GM19395 (cell line): ENCODE measurements around the gene UBFD1.
"Not testable (repeated sequence)": the region's sequence is repeated elsewhere in the genome, so short reads cannot be mapped to it uniquely, and the experiment has no call there.

Experiments used
- ATAC-seq: cut with Tn5 transposase; IDR thresholded peaks from one replicate; pipeline ENCODE4 v1.9.1; 2021; ENCODE audit warnings: mild to moderate bottlenecking, moderate library complexity; ENCODE audit not compliant: unreplicated experiment

Gene UBFD1

DNA sequence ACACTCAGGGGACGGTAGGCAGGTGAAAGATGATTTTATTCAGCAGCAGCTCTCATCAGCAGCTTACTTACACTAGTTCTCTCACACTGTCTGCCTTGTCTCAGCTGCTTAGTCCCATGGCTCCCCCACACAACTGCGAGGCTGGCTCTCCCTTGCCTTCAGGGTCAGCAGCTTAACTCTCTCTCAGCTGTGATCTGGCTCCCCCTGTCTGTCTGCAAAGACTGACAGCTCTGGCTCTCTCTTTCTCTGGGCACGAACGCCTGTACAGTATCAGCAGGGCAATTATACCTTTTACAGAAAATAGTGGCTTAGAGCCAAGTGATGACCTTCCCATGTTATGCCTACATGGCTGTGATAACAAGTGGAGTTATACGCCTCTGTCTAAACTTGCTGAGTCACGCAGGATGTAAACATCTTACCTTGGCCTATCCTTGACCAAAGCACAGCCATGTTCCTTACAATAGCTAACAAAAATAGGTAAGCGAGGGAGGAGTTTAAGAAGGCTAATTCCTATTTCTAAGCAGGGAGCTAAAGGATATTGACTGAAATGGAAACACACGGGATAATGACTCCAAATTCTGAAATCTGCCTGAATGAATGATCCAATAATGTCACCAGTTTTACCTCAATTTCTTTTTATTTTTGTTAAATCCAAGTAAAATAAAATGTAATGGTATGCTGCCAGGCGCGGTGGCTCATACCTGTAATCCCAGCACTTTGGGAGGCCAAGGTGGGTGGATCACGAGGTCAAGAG is 39.7 kb downstream of the UBFD1 start:
- no peak for ATAC-seq

DNA sequence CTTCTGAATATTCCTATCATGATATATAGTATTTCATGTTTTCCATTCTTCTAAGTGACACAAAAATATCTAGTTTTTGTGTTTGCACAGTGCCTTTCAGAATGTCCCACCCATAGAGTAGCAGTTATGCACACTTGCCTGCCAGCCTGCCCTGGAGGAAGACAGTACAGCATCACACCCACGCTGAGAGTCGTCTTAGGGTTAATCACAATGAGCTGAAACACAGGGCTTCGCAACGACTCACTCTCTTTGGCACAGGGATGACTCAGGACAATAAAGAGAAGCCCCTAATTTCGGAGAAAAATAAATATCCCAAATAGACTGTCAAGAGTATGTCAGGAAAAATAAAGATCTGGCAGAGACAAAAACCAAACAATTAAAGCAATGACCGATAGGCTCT is 50.2 kb downstream of the UBFD1 start:
- ATAC-seq, result no peak

DNA sequence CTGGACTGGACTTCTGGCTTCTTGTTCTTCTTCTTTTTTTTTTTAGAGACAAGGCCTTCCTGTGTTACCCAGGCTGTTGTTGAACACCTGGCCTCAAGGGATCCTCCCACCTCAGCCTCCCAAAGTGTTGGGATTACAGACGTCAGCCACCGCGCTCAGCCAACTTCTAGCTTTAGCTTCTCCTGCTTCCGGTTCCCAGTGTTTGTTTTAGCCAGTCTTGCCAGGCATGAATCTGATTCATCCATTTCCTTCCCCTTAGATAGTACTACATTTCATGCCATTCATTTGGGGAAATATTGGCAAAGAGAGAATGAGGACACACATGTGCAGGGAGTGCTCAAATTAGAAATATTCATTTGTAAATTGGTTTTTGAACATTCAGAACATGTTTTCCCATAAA is 50.7 kb downstream of the UBFD1 start:
- no peak for ATAC-seq

DNA sequence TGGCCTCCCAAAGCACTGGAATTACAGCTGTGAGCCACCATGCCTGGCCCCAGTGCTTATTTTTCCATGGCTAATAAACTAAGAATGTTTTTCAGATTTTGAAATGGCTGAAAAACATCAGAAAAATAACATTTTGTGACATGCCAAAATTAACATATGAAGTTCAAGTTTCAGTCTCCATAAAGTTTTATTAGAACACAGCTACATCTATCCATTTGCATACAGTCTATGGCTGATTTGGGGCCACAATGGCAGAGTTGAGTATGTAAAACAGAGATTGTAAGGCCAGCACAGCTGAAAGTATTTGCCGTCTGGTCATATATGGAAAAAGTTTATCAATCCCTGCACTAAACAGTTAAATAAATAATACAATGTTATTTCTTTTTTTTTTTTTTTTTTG is 52.4 kb downstream of the UBFD1 start:
- ATAC-seq, result no peak

DNA sequence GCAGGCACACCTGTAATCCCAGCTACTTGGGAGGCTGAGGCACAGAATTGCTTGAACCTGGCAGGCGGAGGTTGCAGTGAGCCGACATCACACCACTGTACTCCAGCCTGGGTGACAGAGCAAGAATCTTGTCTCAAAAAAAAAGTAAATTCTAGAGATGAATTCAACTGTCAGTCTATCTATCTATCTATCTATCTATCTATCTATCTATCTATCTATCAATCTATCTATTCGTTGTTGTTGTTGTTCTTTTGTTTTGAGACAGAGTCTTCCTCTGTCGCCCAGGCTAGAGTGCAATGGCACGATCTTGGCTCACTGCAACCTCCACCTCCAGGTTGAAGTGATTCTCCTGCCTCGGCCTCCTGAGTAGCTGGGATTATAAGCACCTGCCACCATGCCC is 53.4 kb downstream of the UBFD1 start:
- not testable (repeated sequence) for ATAC-seq

DNA sequence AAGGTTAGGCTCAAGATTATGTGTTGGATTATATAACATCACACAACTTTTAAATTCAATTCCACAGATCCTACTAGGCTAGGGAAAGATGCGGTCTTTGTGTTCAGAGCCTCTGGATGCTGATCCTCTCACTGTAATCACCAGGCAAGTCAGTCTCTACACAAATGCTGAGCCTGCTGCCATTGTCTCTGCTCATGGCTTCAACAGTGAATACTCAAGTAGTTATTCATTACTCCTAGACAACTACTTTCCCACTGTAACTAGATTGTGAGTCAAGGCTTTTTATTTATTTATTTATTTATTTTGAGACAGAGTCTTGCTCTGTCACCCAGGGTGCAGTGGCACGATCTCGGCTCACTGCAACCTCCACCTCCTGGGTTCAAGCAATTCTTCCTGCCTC is 54.4 kb downstream of the UBFD1 start:
- no peak for ATAC-seq

DNA sequence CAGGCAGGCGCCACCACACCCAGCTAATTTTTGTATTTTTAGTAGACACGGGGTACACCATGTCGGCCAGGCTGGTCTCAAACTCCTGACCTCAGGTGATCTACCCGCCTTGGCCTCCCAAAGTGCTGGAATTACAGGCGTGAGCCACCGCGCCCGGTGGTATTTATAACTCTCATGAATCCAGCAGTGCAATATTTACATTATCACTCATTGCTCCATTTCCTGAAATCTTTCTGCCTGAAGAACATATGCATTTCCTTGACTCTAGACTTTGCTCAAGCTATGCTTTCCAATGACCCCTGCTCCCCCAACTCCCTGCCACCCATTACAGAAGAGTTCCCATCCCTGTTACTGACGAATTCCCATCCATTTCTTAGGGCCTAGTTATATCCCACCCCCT is 58.3 kb downstream of the UBFD1 start:
- no peak for ATAC-seq
